OCI-LY7 (cell line): Measurements from ENCODE around the gene NUP62. TPM values are rescaled to one million over a fixed set of nuclear protein-coding genes. Genes with fewer than 3 reads are reported as not detected.

Experiments
- BruUV-seq: library from RNA; stranded (reverse); fragments of 400-500 nt; replicated peaks from 2 replicates; lab custom pipeline; 2021; lab: Mats Ljungman, UMichigan
- CTCF ChIA-PET: fragments of 300-600 bp; sonication (Branson Sonifier 250); formaldehyde crosslinking; loops from one replicate; lab custom pipeline; 2022; ENCODE audit warnings: antibody characterized with exemption; ENCODE audit not compliant: unreplicated experiment; lab: Charles Lee
- POLR2A ChIA-PET: fragments of 300-600 bp; sonication (Branson Sonifier 250); formaldehyde crosslinking; loops from one replicate; lab custom pipeline; 2022; ENCODE audit warnings: antibody characterized with exemption; lab: Charles Lee
- DNase-seq: peaks from one replicate; pipeline ENCODE4 v3.0.0-alpha.2; 2015; ENCODE audit warnings: low spot score
- H2AFZ ChIP-seq: fragments of 200-600 bp; sonication (generic), shearing (Covaris generic); 2 replicates; pipeline ENCODE4 v1.6.1; 2014; ENCODE audit warnings: mild to moderate bottlenecking, antibody characterized with exemption, low read length, moderate library complexity
- H3K27ac ChIP-seq: fragments of 200-600 bp; sonication (generic); 2 replicates; pipeline ENCODE4 v1.5.1; 2014; ENCODE audit warnings: mixed run types, low read depth, mild to moderate bottlenecking, moderate library complexity, low read length, inconsistent platforms; ENCODE audit not compliant: poor library complexity, severe bottlenecking
- H3K36me3 ChIP-seq: fragments of 200-600 bp; sonication (generic); 2 replicates; pipeline ENCODE4 v1.6.1; 2014; ENCODE audit warnings: mild to moderate bottlenecking, antibody characterized with exemption, low read length, moderate library complexity, mixed read lengths; ENCODE audit not compliant: insufficient read depth
- H3K4me1 ChIP-seq: fragments of 200-600 bp; sonication (generic); 2 replicates; pipeline ENCODE4 v1.5.1; 2014; ENCODE audit warnings: mild to moderate bottlenecking, low read length; ENCODE audit not compliant: insufficient read depth, poor library complexity, severe bottlenecking
- H3K4me2 ChIP-seq: fragments of 200-600 bp; sonication (generic); 2 replicates; pipeline ENCODE4 v1.6.1; 2014; ENCODE audit warnings: mild to moderate bottlenecking, low read length
- H3K4me3 ChIP-seq: fragments of 200-600 bp; sonication (generic); 2 replicates; pipeline ENCODE4 v1.5.1; 2014; ENCODE audit warnings: mild to moderate bottlenecking, low read depth, low read length; ENCODE audit not compliant: poor library complexity, severe bottlenecking
- H3K79me2 ChIP-seq: fragments of 200-600 bp; sonication (generic); 2 replicates; pipeline ENCODE4 v1.6.1; 2016; ENCODE audit warnings: low read depth, mild to moderate bottlenecking, low read length, moderate library complexity, mixed read lengths; ENCODE audit not compliant: insufficient read depth
- H3K9me2 ChIP-seq: fragments of 200-600 bp; sonication (generic); 2 replicates; pipeline ENCODE4 v1.6.1; 2016; ENCODE audit warnings: mild to moderate bottlenecking, low read length, mixed read lengths; ENCODE audit not compliant: insufficient read depth
- H3K9me3 ChIP-seq: fragments of 200-600 bp; sonication (generic); 2 replicates; pipeline ENCODE4 v1.6.1; 2014; ENCODE audit warnings: mild to moderate bottlenecking, mixed run types, low read length, mixed read lengths
- H4K20me1 ChIP-seq: fragments of 200-600 bp; sonication (generic); 2 replicates; pipeline ENCODE4 v1.6.1; 2014; ENCODE audit warnings: mild to moderate bottlenecking, antibody characterized with exemption, low read length, moderate library complexity, mixed read lengths; ENCODE audit not compliant: insufficient read depth
- EZH2phosphoT487 ChIP-seq: fragments of 200-600 bp; sonication (generic); IDR thresholded peaks from 2 replicates; pipeline ENCODE4 v1.6.1; 2018; ENCODE audit warnings: low read depth, borderline replicate concordance, mild to moderate bottlenecking, mixed run types, antibody characterized with exemption, low read length, moderate library complexity, mixed read lengths
- intact Hi-C: fragments of 100-400 bp; cut with micrococcal nuclease; formaldehyde crosslinking; loops from one replicate; pipeline ENCODE4 v1.10.0; 2022; ENCODE audit not compliant: unreplicated experiment
- total RNA-seq, 2 experiments: library from RNA; depleted of rRNA in 1 of 2; stranded (reverse); fragments of >200 nt in 1 of 2; shearing (Covaris generic) in 1 of 2; gene quantifications; 2 replicates each; pipeline ENCODE4 v1.2.3, GENCODE V29; 2014 to 2022
- TF ChIP-seq, protein P1 (sequence below): fragments of 200-600 bp; sonication (generic); conservative IDR thresholded peaks from 2 replicates; pipeline ENCODE4 v1.5.1; 2014; ENCODE audit warnings: mild to moderate bottlenecking, antibody characterized with exemption, low read length, moderate library complexity, mixed read lengths

The NUP62 gene
- total RNA-seq, 2 experiments from 2014 or later, result 75.6 to 76.3 TPM

DNA sequence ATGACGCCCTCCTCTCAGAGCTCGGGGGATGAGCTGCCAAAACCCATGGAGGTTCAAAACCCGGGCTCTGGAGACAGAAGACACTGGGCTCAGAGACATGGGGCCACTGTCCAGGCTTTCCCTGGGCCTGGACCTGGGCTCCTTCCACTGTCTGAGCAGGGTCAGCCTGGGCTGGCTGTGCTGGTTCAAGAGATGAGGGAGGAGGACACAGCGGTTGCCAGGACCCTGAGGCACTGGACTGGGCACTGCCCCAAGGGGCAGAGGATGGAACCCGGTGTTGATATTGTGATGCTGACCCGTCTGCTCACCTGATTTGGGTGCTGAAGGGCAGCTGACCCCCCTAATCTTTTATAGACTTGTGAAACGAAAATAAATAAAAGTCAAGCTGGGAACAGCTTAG is 45.7 kb upstream of the NUP62 start:
- BruUV-seq, result no TSS peak
- intact Hi-C loops, result no loop called here
- Histone ChIP-seq H2AFZ (no peak overlapping the region), H3K36me3 (no peaks in the 10 kb centered on the region), H4K20me1 (no peaks in the 10 kb centered on the region), H3K4me2 (no peak overlapping the region), H3K9me2 (no peaks in the 10 kb centered on the region), H3K4me1 (no peaks in the 10 kb centered on the region), H3K4me3 (no peak overlapping the region), H3K9me3 (no peaks in the 10 kb centered on the region), H3K79me2 (no peaks in the 10 kb centered on the region), H3K27ac (no peak overlapping the region)
- TF ChIP-seq, protein P1, sequence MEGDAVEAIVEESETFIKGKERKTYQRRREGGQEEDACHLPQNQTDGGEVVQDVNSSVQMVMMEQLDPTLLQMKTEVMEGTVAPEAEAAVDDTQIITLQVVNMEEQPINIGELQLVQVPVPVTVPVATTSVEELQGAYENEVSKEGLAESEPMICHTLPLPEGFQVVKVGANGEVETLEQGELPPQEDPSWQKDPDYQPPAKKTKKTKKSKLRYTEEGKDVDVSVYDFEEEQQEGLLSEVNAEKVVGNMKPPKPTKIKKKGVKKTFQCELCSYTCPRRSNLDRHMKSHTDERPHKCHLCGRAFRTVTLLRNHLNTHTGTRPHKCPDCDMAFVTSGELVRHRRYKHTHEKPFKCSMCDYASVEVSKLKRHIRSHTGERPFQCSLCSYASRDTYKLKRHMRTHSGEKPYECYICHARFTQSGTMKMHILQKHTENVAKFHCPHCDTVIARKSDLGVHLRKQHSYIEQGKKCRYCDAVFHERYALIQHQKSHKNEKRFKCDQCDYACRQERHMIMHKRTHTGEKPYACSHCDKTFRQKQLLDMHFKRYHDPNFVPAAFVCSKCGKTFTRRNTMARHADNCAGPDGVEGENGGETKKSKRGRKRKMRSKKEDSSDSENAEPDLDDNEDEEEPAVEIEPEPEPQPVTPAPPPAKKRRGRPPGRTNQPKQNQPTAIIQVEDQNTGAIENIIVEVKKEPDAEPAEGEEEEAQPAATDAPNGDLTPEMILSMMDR, result no peak
- no peak for TF ChIP-seq EZH2phosphoT487
- no peak for DNase-seq
- ChIA-PET POLR2A (no interaction called here), CTCF (no interaction called here)

DNA sequence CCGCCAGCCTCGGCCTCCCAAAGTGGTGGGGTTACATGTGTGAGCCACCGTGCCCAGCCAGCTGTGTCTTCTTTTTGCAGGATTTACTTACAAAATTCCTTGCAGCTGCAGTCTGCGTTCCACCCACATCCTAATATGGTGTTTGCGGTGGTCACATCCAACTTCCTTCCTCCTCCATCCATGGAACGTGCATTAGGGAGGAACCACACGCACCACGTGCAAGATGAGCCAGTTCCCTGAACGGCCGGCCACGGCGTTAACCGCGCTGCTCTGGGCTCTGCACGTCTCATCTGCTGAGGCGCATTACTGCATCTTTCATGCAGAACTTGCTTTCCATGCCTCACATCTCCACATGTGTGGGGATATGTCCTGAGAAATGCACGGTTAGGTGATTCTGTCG is 44.7 kb upstream of the NUP62 start:
- BruUV-seq, result no TSS peak
- Histone ChIP-seq H3K4me2 (no peak overlapping the region), H3K4me1 (no peaks in the 10 kb centered on the region), H2AFZ (no peak overlapping the region), H4K20me1 (no peaks in the 10 kb centered on the region), H3K79me2 (no peaks in the 10 kb centered on the region), H3K9me2 (no peaks in the 10 kb centered on the region), H3K9me3 (no peaks in the 10 kb centered on the region), H3K36me3 (no peaks in the 10 kb centered on the region), H3K27ac (no peak overlapping the region), H3K4me3 (no peak overlapping the region)
- no peak for DNase-seq
- CTCF ChIA-PET, result no interaction called here
- intact Hi-C loops, result no loop called here
- POLR2A ChIA-PET, result no interaction called here
- TF ChIP-seq, protein P1, result no peak
- no peak for TF ChIP-seq EZH2phosphoT487

DNA sequence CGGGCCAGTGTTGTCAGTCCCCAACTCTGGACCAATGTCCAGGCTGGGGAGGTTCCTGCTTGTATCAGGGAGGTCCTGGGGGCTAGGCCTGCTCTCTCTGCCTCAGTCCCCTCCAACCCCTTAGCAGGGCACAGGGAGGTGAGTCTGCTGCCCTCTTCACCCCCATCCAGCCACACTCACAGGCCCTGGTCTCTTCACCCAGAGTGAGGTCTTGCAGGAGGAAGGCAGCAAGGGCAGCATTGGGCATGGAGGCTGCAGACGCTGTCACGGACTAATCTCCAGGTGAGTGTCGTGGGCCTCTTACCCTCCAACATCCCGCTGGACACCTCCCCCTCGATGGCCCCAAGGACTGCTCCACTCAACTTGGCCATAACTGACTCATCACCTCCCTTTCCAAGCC is 43.5 kb upstream of the NUP62 start:
- no peaks in the 10 kb centered on the region for H3K4me1 ChIP-seq
- TF ChIP-seq, protein P1, result no peak
- TF ChIP-seq EZH2phosphoT487, result no peak
- no peaks in the 10 kb centered on the region for H4K20me1 ChIP-seq
- H3K4me2 ChIP-seq, result no peak overlapping the region
- DNase-seq, result no peak
- no peaks in the 10 kb centered on the region for H3K9me2 ChIP-seq
- H2AFZ ChIP-seq, result no peak overlapping the region
- no peak overlapping the region for H3K4me3 ChIP-seq
- H3K27ac ChIP-seq, result no peak overlapping the region
- no peaks in the 10 kb centered on the region for H3K9me3 ChIP-seq
- no TSS peak for BruUV-seq
- H3K36me3 ChIP-seq, result no peaks in the 10 kb centered on the region
- ChIA-PET CTCF (no interaction called here), POLR2A (no interaction called here)
- H3K79me2 ChIP-seq, result no peaks in the 10 kb centered on the region
- intact Hi-C loops, result no loop called here
